A673 (cell line): ENCODE results near the gene SSTR5.

Experiments used
- EZH2 ChIP-seq: fragments of 200-600 bp; sonication (generic); IDR thresholded peaks from 2 replicates; pipeline ENCODE4 v1.6.1; 2017; ENCODE audit warnings: borderline replicate concordance, low read depth, mild to moderate bottlenecking, mixed read lengths, antibody characterized with exemption, low read length; ENCODE audit not compliant: poor library complexity, severe bottlenecking
- TF ChIP-seq, protein P1 (sequence below): fragments of 300-800, 200-600 bp; sonication (generic); conservative IDR thresholded peaks from 2 replicates; pipeline ENCODE4 v1.5.1; 2017; ENCODE audit warnings: low read depth, mild to moderate bottlenecking, antibody characterized with exemption, low read length, moderate library complexity, mixed read lengths

DNA sequence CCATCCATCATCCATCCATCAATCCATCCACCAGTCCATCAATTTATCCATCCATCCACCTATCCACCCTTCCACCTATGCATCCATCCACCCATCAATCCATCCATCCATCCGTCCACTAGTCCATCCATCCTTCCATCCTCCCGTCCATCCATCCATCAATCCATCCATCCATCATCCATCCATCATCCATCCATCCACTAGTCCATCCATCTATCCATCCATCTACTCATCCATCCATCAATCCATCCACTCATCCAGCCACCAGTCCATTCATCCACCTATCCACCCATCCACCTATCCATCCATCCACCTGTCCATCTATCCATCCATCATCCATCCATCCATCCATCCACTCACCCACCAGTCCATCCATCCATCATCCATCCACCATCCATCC lies 39.9 kb upstream of the SSTR5 start:
- TF ChIP-seq, protein P1, sequence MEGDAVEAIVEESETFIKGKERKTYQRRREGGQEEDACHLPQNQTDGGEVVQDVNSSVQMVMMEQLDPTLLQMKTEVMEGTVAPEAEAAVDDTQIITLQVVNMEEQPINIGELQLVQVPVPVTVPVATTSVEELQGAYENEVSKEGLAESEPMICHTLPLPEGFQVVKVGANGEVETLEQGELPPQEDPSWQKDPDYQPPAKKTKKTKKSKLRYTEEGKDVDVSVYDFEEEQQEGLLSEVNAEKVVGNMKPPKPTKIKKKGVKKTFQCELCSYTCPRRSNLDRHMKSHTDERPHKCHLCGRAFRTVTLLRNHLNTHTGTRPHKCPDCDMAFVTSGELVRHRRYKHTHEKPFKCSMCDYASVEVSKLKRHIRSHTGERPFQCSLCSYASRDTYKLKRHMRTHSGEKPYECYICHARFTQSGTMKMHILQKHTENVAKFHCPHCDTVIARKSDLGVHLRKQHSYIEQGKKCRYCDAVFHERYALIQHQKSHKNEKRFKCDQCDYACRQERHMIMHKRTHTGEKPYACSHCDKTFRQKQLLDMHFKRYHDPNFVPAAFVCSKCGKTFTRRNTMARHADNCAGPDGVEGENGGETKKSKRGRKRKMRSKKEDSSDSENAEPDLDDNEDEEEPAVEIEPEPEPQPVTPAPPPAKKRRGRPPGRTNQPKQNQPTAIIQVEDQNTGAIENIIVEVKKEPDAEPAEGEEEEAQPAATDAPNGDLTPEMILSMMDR, result no peak
- no peak for TF ChIP-seq EZH2
